Measurements from ENCODE around the gene HSF5.

The HSF5 gene

DNA sequence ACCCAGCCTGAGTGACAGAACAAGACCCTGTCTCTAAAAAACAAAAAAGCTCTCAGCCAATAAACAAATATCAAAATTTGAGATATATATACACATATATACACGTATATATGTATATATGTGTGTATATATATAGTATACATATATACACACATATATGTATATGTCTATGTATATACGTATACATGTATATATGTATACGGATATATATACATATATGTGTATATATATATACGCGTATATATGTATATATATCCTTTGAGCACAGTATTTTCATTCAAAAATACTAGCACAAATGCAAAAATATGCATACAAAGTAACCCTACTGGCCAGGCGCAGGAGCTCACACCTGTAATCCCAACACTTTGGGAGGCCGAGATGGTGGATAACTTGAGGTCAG, 13.2 kb upstream of the HSF5 start:
- TF ChIP-seq, protein P1, sequence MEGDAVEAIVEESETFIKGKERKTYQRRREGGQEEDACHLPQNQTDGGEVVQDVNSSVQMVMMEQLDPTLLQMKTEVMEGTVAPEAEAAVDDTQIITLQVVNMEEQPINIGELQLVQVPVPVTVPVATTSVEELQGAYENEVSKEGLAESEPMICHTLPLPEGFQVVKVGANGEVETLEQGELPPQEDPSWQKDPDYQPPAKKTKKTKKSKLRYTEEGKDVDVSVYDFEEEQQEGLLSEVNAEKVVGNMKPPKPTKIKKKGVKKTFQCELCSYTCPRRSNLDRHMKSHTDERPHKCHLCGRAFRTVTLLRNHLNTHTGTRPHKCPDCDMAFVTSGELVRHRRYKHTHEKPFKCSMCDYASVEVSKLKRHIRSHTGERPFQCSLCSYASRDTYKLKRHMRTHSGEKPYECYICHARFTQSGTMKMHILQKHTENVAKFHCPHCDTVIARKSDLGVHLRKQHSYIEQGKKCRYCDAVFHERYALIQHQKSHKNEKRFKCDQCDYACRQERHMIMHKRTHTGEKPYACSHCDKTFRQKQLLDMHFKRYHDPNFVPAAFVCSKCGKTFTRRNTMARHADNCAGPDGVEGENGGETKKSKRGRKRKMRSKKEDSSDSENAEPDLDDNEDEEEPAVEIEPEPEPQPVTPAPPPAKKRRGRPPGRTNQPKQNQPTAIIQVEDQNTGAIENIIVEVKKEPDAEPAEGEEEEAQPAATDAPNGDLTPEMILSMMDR (IDR thresholded peaks at IDR 0.05; ENCODE audit: low read length, missing control alignments): no peak
- DNase-seq (ENCODE audit: low read depth): no peak
- H3K4me3 ChIP-seq (replicated peaks; ENCODE audit: low read depth, low read length): no peak overlapping the region

DNA sequence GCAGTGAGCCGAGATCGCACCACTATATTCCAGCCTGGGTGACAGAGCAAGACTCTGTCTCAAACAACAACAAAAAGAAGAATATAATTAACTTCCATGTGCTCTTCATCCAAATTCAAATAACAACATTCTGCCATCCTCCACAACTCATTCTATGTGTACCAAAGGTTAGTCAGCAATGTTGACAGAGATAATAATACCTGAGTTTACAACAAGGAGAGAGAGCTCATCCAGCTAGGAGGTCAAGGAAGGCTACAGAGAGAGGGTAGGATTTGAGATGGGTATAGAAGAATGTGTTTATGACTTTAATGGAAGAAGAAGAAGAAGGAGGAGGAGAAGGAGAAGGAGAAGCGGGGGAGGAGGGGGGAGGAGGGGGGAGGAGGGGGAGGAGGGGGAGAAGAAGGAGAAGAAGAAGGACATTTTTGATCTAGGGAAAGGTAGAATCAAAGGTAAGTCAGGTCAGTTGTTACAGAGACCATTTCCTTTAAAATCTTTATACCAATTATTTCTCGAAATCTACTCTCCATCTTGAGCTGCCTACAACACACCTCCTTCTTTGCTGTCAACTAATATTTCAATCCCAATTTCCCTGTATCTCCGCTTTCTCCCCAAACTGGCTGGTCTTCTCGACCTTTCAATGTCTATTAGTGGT, 10.1 kb upstream of the HSF5 start:
- H3K4me3 ChIP-seq (replicated peaks; ENCODE audit: low read depth, low read length): no peak overlapping the region
- TF ChIP-seq, protein P1 (IDR thresholded peaks at IDR 0.05; ENCODE audit: low read length, missing control alignments): no peak
- no peak for DNase-seq (ENCODE audit: low read depth)

DNA sequence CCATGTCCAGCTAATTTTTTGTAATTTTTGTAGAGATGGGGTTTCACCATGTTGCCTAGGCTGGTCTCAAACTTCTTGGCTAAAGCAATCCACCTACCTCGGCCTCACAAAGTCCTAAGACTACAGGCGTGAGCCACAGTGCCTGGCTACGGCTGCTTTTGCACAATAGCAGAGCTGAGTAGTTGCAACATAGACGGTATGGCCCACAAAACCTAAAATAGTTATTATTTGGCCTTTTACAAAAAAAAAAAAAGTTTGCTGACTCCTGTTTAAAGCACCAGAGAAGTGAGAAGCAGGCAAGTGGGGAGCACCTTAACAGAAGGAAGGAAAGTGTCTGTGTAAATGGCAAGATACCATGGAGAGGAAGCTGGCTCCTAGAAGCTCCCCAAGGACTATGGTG, 5.3 kb upstream of the HSF5 start:
- TF ChIP-seq, protein P1 (IDR thresholded peaks at IDR 0.05; ENCODE audit: low read length, missing control alignments): no peak
- H3K4me3 ChIP-seq (replicated peaks; ENCODE audit: low read depth, low read length): no peak overlapping the region
- no peak for DNase-seq (ENCODE audit: low read depth)

DNA sequence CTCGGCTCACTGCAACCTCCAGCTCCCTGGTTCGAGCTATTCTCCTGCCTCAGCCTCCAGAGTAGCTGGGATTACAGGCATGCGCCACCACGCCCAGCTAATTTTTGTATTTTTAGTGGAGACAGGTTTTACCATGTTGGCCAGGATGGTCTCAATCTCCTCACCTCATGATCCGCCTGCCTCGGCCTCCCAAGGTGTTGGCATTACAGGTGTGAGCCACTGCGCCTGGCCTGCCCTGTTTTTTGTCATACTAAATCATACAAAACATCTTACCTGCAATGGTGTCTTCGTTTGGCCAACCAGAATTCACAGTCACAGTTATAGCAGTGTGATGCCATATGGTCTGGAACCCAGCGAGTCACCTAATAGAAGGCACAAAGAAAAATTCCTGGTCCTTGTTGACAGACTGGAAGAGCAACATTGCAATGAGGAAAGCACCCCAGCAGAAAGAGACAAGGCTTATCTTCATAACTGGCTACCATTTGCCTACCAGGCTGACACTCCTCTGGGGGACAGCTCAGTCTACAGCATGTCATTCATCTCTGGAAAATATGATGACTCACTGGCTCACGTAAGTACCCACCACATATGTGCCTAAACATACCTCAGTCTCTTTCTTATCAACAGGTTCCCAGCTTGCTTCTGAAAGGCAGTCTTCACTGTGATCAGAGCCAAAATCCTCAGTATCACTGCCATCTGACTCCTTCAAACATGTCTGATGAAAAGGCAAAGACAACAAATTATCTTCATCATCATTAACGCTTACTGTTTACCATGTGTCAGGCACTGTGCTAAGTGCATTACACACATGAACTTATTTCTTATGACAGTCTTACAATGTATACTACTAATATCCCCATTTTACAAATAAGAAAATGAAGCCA, 4.3 kb upstream of the HSF5 start:
- no peak for DNase-seq (ENCODE audit: low read depth)
- no peak overlapping the region for H3K4me3 ChIP-seq (replicated peaks; ENCODE audit: low read depth, low read length)
- TF ChIP-seq, protein P1 (IDR thresholded peaks at IDR 0.05; ENCODE audit: low read length, missing control alignments): no peak

DNA sequence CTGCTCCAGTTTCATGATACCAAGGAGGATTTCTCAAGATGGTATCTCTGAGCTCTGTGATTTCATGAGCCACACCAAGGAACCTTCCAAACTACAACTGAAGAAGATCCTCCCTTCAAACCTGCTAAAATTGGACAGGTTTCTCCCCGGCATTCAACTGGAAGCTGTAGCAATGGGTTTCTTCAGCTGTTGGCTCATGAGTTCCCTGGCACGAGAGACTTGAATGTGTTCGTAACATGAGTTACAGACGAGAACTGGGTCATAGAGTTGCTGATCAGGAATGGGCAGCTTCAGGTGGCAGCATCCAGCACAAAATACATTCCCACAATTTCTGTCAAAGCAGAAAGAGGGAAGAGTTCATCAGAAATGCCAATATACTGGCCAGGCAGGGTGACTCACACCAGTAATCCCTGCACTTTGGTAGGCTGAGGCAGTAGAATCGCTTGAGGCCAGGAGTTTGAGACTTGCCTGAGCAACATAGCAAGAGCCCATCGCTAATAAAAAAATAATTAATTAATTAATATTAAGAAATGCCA, 3.4 kb upstream of the HSF5 start:
- TF ChIP-seq, protein P1 (IDR thresholded peaks at IDR 0.05; ENCODE audit: low read length, missing control alignments): no peak
- H3K4me3 ChIP-seq (replicated peaks; ENCODE audit: low read depth, low read length): no peak overlapping the region
- no peak for DNase-seq (ENCODE audit: low read depth)

DNA sequence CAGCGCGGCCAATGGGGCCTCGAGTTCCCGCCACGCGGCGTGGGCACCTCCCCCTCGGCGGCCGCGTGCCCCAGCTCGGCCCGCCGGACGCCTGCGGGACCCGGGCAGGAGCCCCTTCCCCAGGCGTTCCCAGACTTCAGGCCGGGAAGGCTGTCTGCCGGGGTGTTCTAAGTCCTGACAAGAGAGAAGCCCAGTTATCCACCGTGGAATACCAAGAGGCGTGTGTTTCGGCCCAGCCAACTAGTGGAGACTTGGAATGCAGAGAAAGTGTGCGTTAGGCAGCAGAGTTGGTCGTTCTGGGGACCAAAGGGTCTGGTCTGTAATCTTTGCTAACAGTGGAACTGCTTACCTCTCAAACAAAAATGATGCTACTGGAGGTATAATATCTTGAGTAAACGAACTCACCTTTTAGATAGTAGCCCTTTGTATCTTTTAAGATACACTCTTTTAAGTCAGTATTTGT, 251 bp upstream of the HSF5 start:
- no peak overlapping the region for H3K4me3 ChIP-seq (replicated peaks; ENCODE audit: low read depth, low read length)
- DNase-seq (ENCODE audit: low read depth): no peak
- TF ChIP-seq, protein P1 (IDR thresholded peaks at IDR 0.05; ENCODE audit: low read length, missing control alignments): no peak
